ENCODE results near the gene BANP. TPM values are rescaled to one million over a fixed set of nuclear protein-coding genes. Genes with fewer than 3 reads are reported as not detected.

Gene BANP
- total RNA-seq, 1 experiment from 2014 or later: 37.2 TPM

DNA sequence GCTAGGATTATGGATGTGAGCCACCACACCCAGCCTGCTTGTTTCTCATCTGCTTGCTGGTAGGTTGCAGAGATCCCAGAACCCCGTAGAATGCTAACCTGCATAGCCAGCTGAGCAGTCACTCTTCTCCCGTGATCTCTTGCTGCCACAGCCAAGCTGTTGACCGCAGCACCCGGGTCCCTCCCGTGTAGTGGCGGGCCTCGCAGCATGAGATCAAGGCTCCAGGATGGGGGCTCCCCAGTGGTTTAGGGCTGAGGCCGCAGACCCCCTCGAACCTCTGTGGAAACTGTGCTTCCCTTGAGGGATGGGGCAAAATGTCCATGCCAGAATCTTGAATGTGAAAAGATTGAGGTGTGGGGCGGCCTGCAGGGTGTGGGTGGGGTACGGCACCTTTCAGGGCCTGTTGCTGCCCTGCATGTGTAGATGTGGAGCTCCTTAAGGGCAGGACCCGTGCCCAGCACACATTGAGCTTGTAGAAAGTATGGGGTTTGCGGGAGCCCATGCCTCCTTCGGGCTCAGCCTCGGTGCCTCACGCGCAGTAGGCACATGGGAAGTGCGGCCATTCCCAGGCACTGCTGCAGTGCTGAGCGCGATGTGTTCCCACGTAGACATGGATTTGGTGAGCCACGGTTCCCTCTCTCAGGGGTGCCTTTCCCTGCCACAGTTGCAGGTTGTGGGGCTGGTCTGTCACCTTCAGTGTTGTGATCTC, 99.9 kb downstream of the BANP start:
- no peak for TF ChIP-seq EGR1 (IDR thresholded peaks at IDR 0.05; ENCODE audit: low read depth)
- TF ChIP-seq SRF (IDR thresholded peaks at IDR 0.05; ENCODE audit: low read depth): no peak
- TF ChIP-seq RAD21 (IDR thresholded peaks at IDR 0.05; ENCODE audit: low read depth): no peak
- no peak for TF ChIP-seq CTCF (IDR thresholded peaks at IDR 0.05 in 2 of 3, conservative IDR thresholded peaks at IDR 0.05 in 1 of 3; ENCODE audit: borderline replicate concordance in 1 of 3, insufficient read depth in 1 of 3, low read depth in 2 of 3, low read length in 2 of 3)
- no peak for TF ChIP-seq CEBPB (IDR thresholded peaks at IDR 0.05; ENCODE audit: low read depth)
- TF ChIP-seq CBX3 (IDR thresholded peaks at IDR 0.05; ENCODE audit: low read depth): no peak
- TF ChIP-seq POLR2AphosphoS5 (IDR thresholded peaks at IDR 0.05; ENCODE audit: low read depth, low read length): no peak
- no peak for TF ChIP-seq JUND (IDR thresholded peaks at IDR 0.05)
- TF ChIP-seq FOSL1 (IDR thresholded peaks at IDR 0.05; ENCODE audit: low read depth): no peak
- TF ChIP-seq, protein P1, sequence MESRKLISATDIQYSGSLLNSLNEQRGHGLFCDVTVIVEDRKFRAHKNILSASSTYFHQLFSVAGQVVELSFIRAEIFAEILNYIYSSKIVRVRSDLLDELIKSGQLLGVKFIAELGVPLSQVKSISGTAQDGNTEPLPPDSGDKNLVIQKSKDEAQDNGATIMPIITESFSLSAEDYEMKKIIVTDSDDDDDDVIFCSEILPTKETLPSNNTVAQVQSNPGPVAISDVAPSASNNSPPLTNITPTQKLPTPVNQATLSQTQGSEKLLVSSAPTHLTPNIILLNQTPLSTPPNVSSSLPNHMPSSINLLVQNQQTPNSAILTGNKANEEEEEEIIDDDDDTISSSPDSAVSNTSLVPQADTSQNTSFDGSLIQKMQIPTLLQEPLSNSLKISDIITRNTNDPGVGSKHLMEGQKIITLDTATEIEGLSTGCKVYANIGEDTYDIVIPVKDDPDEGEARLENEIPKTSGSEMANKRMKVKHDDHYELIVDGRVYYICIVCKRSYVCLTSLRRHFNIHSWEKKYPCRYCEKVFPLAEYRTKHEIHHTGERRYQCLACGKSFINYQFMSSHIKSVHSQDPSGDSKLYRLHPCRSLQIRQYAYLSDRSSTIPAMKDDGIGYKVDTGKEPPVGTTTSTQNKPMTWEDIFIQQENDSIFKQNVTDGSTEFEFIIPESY (IDR thresholded peaks at IDR 0.05; ENCODE audit: extremely low read depth, insufficient replicate concordance, low read length): no peak
- TF ChIP-seq EZH2 (IDR thresholded peaks at IDR 0.05): no peak
- no peak for TF ChIP-seq REST (IDR thresholded peaks at IDR 0.05; ENCODE audit: low read depth)
- TF ChIP-seq ELF1 (IDR thresholded peaks at IDR 0.05; ENCODE audit: borderline replicate concordance, low read depth): no peak
- no peak for TF ChIP-seq SP1 (IDR thresholded peaks at IDR 0.05; ENCODE audit: low read depth)
- TF ChIP-seq EZH2phosphoT487 (IDR thresholded peaks at IDR 0.05; ENCODE audit: borderline replicate concordance): no peak
- TF ChIP-seq POLR2A (IDR thresholded peaks at IDR 0.05; ENCODE audit: borderline replicate concordance, extremely low read depth, insufficient read depth, insufficient read length): no peak
- TF ChIP-seq SIN3A (IDR thresholded peaks at IDR 0.05; ENCODE audit: low read depth): no peak
- TF ChIP-seq, protein P2, sequence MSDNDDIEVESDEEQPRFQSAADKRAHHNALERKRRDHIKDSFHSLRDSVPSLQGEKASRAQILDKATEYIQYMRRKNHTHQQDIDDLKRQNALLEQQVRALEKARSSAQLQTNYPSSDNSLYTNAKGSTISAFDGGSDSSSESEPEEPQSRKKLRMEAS (IDR thresholded peaks at IDR 0.05): no peak
- TF ChIP-seq YY1 (IDR thresholded peaks at IDR 0.05; ENCODE audit: extremely low read depth, insufficient replicate concordance, low read depth, low read length): no peak
- ATAC-seq (no peak), DNase-seq (ENCODE audit: low read depth, low spot score) (no peak)
- H3K9me2 ChIP-seq (ENCODE audit: insufficient read depth): no peaks in the 10 kb centered on the region
- intact Hi-C loops (cut with micrococcal nuclease): no loop called here
- H3K4me1 ChIP-seq (ENCODE audit: control insufficient read depth in 1 of 2, insufficient read depth in 2 of 2, low read length in 2 of 2): no peaks in the 10 kb centered on the region
- ChIA-PET POLR2A (no interaction called here), RAD21 (ENCODE audit: low non-redundant PET in 1 of 2, low total read pairs in 2 of 2, uncharacterized antibody in 2 of 2, unreplicated experiment in 2 of 2) (no interaction called here), CTCF (no interaction called here)
- H3K4me2 ChIP-seq (ENCODE audit: low read length): no peak overlapping the region
- no peak overlapping the region for H3K4me3 ChIP-seq (replicated peaks in 1 of 2; ENCODE audit: low read depth in 1 of 2, low read length in 2 of 2)
- no peak overlapping the region for H3K27ac ChIP-seq (ENCODE audit: low read depth, low read length)
- no TSS peak for BruUV-seq (replicated peaks)
- no peaks in the 10 kb centered on the region for H3K27me3 ChIP-seq (ENCODE audit: insufficient read depth, low read length)
- no peaks in the 10 kb centered on the region; a peak in 1 of 4 replicates for H3K9me3 ChIP-seq (ENCODE audit: control insufficient read depth in 1 of 2, insufficient read depth in 1 of 2, low read depth in 1 of 2, low read length in 2 of 2)
- H2AFZ ChIP-seq (ENCODE audit: low read depth, low read length, poor library complexity, severe bottlenecking): no peak overlapping the region
- peaks cover 0 to 10% of the 10 kb centered on the region in 2 experiments; a peak in 3 of 4 replicates for H3K36me3 ChIP-seq (ENCODE audit: control insufficient read depth in 1 of 2, insufficient read depth in 2 of 2, low read length in 2 of 2)
- H3K79me2 ChIP-seq (ENCODE audit: insufficient read depth, low read length): no peaks in the 10 kb centered on the region
- H3K9ac ChIP-seq (ENCODE audit: low read length): no peak overlapping the region
- H4K20me1 ChIP-seq (ENCODE audit: insufficient read depth): no peaks in the 10 kb centered on the region

All from HCT116 (cell line).